Brain microvascular endothelial cell (primary cell): ENCODE measurements around the gene LMBR1.
"Not testable (repeated sequence)": the region's sequence is repeated elsewhere in the genome, so short reads cannot be mapped to it uniquely, and the experiment has no call there.

Source experiments
- DNase-seq: peaks from one replicate; pipeline ENCODE4 v3.0.0-alpha.2; 2020
- H3K27ac ChIP-seq: fragments of 250-450 bp; sonication (Bioruptor Pico); 2 replicates; pipeline ENCODE4 v1.5.1; 2020; ENCODE audit warnings: mild to moderate bottlenecking, moderate library complexity
- H3K27me3 ChIP-seq: fragments of 250-450 bp; sonication (Bioruptor Pico); replicated peaks from 2 replicates; pipeline ENCODE4 v1.5.1; 2020; ENCODE audit warnings: mild to moderate bottlenecking
- H3K36me3 ChIP-seq: fragments of 250-450 bp; sonication (Bioruptor Pico); replicated peaks from 2 replicates; pipeline ENCODE4 v1.5.1; 2020; ENCODE audit warnings: mild to moderate bottlenecking
- H3K4me3 ChIP-seq: 2 replicates; pipeline ENCODE4 v1.5.1; 2011; ENCODE audit warnings: low read depth, mild to moderate bottlenecking, control low read depth, low read length, moderate library complexity
- in situ Hi-C: cut with HindIII; loops from 2 replicates; pipeline ENCODE4 v1.10.0; 2017; ENCODE audit warnings: low sequenced_read_pairs, low pct_ligation_motif_present
- TF ChIP-seq, protein P1 (sequence below): IDR thresholded peaks from 2 replicates; pipeline ENCODE4 v1.5.1; 2011; ENCODE audit warnings: low read depth, mild to moderate bottlenecking, moderate library complexity, low read length, control low read depth, inconsistent platforms; ENCODE audit errors: missing control alignments

LMBR1 gene

DNA sequence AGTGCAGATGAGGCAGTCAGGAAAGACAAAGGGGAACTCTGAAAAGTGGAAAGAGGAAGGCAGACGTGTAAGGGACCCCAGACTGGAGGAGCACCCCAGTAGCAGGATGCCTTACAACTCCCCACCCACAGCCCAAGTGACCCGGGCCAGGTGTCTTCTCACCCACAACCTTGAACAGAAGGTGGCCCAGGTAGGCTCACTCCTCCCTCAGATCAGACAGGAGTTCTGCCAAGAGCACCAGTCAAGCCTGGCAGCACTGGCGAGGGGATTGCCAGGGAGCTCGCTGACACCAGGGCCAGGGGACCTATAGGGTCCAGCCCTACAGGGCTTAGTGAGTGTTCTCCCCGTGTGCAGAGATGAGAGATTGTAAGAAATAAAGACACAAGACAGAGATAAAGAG lies 27.1 kb upstream of the LMBR1 start:
- in situ Hi-C loops: no loop called here
- TF ChIP-seq, protein P1, sequence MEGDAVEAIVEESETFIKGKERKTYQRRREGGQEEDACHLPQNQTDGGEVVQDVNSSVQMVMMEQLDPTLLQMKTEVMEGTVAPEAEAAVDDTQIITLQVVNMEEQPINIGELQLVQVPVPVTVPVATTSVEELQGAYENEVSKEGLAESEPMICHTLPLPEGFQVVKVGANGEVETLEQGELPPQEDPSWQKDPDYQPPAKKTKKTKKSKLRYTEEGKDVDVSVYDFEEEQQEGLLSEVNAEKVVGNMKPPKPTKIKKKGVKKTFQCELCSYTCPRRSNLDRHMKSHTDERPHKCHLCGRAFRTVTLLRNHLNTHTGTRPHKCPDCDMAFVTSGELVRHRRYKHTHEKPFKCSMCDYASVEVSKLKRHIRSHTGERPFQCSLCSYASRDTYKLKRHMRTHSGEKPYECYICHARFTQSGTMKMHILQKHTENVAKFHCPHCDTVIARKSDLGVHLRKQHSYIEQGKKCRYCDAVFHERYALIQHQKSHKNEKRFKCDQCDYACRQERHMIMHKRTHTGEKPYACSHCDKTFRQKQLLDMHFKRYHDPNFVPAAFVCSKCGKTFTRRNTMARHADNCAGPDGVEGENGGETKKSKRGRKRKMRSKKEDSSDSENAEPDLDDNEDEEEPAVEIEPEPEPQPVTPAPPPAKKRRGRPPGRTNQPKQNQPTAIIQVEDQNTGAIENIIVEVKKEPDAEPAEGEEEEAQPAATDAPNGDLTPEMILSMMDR: no peak
- H3K36me3 ChIP-seq: no peaks in the 10 kb centered on the region
- H3K27ac ChIP-seq: no peak overlapping the region
- DNase-seq: no peak
- H3K4me3 ChIP-seq: no peak overlapping the region
- no peaks in the 10 kb centered on the region for H3K27me3 ChIP-seq

DNA sequence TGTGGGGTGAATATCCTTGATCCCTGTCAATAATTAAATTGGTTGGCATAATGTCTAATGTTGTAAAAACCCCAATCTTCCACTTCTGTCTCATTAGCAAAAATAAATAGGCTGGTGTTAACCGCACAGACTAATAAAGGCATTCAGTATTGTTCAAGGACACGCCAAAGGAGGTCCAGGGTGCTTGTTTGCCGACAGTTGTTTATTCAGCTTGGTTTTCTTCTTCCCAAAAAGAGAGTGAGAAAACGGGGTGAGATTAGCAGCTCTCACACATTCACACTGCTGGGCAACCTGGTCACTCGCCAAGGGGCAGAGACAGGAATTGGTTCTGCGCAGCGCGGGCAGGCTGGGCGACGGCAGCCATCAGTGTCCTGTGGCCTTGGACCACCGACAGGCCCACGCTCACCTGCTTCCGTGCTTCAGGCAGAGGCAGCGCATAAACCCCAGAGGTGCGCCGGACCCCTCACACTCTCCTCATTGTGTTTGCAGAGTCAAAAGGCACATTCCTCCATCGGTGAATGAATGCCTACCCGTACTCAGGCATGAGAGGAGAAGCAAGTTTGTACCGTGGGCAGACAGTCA lies 26.2 kb upstream of the LMBR1 start:
- in situ Hi-C loops: no loop called here
- TF ChIP-seq, protein P1: no peak

DNA sequence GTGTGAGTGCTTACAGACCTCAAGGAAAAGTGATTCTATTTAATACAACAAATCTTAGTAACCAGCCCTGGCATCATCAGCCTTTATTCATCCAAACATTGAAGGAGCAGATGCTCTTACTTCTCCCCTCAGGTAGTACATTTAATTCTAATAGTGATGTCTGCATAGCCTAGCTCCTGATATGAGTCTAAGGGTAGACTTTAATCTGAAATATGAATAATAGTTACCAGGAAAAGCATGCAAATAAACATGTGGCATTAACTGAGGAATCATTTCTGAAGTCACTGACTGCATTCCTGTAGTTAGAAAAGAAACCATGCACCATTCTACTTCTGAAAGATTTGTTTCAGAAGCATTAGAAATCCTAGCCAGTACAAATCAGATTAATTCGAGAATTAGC lies 25.7 kb upstream of the LMBR1 start:
- no peak for DNase-seq
- no peak overlapping the region for H3K27ac ChIP-seq
- TF ChIP-seq, protein P1: no peak
- H3K4me3 ChIP-seq: no peak overlapping the region
- no peaks in the 10 kb centered on the region for H3K36me3 ChIP-seq
- in situ Hi-C loops: no loop called here
- no peaks in the 10 kb centered on the region for H3K27me3 ChIP-seq

More for the DNA sequence above, 26.2 kb upstream of the LMBR1 start:
- no peak overlapping the region for H3K4me3 ChIP-seq
- no peak overlapping the region for H3K27ac ChIP-seq
- no peaks in the 10 kb centered on the region for H3K27me3 ChIP-seq
- DNase-seq: no peak
- no peaks in the 10 kb centered on the region for H3K36me3 ChIP-seq

DNA sequence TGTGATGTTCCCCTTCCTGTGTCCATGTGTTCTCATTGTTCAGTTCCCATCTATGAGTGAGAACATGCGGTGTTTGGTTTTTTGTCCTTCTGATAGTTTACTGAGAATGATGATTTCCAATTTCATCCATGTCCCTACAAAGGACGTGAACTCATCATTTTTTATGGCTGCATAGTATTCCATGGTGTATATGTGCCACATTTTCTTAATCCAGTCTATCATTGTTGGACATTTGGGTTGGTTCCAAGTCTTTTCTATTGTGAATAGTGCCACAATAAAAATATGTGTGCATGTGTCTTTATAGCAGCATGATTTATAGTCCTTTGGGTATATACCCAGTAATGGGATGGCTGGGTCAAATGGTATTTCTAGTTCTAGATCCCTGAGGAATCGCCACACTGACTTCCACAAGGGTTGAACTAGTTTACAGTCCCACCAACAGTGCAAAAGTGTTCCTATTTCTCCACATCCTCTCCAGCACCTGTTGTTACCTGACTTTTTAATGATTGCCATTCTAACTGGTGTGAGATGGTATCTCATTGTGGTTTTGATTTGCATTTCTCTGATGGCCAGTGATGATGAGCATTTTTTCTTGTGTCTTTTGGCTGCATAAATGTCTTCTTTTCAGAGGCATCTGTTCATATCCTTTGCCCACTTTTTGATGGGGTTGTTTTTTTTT lies 16.7 kb upstream of the LMBR1 start:
- DNase-seq, H3K36me3 ChIP-seq, in situ Hi-C loops, H3K27ac ChIP-seq, H3K4me3 ChIP-seq, H3K27me3 ChIP-seq: not testable (repeated sequence)

DNA sequence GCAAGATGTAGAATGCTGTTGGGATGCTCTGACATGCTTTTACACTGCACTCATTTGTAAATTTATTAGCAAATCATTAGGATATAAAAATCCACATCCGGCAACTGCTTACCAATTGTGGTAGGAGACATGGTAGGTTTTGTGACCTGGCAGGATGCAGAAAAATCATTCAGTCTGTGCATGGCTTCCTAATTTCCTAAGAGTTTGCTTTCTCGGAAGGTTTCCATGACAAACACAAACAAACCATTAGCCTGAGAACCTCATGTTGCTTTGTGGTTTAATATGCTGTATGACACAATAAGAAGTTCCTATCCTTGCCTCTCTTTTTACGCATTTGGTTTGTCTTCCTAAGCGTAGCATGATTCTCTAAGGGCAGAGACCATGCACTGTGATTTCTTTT lies 14.7 kb upstream of the LMBR1 start:
- in situ Hi-C loops: no loop called here
- Histone ChIP-seq H3K27me3 (no peaks in the 10 kb centered on the region), H3K27ac (no peak overlapping the region), H3K4me3 (no peak overlapping the region), H3K36me3 (no peaks in the 10 kb centered on the region)
- DNase-seq: no peak
- TF ChIP-seq, protein P1: no peak

DNA sequence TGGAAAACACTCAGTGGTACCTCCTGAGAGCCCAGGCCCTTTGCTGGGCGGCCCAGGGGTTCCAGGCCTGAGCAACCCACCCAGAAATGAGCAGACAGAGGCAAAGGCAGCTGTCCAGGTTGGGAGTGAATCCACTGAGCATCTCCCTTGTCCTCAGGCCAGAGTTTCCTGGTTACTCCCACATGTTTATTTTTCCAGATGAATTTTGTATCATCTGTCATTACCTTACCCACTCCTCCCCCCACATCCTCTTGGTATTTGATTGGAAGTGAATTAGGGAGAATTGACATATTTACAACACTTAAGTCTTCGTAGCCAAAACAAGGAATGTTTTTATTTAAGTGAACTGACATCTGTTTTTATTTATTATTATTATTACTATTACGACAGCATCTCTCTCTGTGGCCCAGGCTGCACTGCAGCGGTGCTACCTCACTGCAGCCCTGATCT lies 13.2 kb upstream of the LMBR1 start:
- TF ChIP-seq, protein P1: no peak
- H3K4me3 ChIP-seq: no peak overlapping the region
- no peak overlapping the region for H3K27ac ChIP-seq
- no peaks in the 10 kb centered on the region for H3K27me3 ChIP-seq
- in situ Hi-C loops: no loop called here
- no peaks in the 10 kb centered on the region for H3K36me3 ChIP-seq
- DNase-seq: no peak
